GM18507 (cell line): Measurements from ENCODE around the gene LAMC2.
"Not testable (repeated sequence)": the region's sequence is repeated elsewhere in the genome, so short reads cannot be mapped to it uniquely, and the experiment has no call there.

Experiments used
- DNase-seq: peaks from one replicate; pipeline ENCODE4 v3.0.0; 2011; ENCODE audit warnings: low read depth; ENCODE audit not compliant: insufficient read length; ENCODE audit errors: extremely low spot score
- FAIRE-seq: peaks from 2 replicates; lab custom pipeline; 2011; peaks lifted over from hg19 to GRCh38; lab: Jason Lieb, UNC

Gene LAMC2

DNA sequence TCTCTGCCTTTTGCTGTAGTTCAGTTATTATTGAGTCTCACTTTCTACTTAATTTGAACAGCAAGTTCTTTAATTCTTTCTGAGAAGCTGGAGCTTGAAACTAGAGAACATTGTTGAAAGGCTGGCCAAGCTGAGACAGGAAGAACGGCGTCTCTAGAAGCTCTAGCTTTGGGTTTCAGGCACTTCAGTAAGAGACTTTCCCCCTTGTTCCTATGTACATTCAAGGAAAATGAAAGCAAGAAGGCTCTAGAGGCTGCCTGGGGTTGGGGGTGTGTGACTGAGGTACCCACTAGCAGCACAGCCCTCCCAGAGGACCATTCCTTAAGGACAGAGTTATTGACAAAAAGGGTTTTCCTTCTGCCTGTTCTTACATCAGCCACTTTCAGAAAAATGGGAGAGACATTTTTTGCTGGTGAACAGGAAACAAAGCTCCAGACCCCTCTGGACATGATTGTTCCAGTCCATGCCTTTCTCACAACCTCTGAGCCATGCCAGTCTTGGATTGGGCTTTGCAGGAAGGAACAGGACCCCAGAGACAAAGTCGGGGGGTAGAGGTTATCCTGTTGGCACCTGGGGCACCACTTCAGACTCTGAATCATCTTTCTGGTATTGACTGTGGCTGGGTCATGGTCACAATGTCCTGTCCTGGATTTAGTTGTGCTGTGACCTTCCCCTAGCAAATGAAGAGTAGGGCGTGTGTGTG is 63.1 kb downstream of the LAMC2 start:
- no peak for FAIRE-seq
- DNase-seq: no peak

GRCh38 chr1:183249941-183250452 is 63.9 kb downstream of the LAMC2 start:
- no peak for FAIRE-seq
- no peak for DNase-seq

DNA sequence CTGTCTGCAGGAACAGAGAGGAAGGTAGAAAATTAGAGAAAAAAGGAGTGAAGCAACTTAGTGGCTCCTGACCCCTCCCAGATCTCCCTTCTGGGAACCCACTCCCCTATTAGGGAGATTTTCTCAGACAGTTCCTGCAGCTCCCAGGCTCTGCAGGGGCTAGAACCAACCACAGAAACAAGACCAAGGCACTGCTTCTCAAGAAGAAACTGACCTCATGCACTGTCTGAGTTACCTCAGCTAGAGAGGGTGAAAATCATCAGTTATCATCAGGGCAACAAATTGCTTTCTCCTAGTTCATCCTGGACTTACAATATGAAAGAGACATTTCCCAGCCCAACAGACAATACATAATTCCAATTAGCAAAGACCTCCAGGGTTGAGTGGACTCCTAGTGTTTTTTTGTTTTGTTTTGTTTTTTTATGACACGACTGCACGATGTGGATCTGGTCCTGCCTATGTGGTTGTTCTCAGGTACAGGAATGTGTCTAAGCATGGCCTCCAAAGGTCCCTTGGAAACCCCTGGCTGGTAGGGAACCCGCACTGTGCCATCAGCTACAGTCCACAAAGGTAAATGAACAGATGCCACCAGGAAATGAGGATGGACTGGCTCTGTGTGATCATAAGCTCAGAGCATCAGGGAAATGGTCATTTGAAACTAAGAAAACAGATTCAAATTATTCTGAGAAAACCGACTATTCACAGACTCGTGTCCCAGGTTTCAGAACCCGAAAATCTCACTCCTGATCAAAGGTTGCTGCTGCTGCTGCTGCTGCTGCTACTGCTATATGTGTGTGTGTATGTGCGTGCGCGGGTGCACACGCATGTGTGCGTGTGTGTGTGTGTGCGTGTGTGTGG is 65.3 kb downstream of the LAMC2 start:
- peak; percentile 35 for FAIRE-seq
- DNase-seq: no peak

- DNase-seq: no peak
- FAIRE-seq: no peak
Measured at GRCh38 chr1:183251959-183252450, 65.9 kb downstream of the LAMC2 start.

- no peak for DNase-seq
- FAIRE-seq: no peak
Measured at GRCh38 chr1:183255073-183255472, 69.0 kb downstream of the LAMC2 start.

- DNase-seq: no peak
- FAIRE-seq: no peak
Measured at GRCh38 chr1:183259924-183260323, 73.9 kb downstream of the LAMC2 start.

DNA sequence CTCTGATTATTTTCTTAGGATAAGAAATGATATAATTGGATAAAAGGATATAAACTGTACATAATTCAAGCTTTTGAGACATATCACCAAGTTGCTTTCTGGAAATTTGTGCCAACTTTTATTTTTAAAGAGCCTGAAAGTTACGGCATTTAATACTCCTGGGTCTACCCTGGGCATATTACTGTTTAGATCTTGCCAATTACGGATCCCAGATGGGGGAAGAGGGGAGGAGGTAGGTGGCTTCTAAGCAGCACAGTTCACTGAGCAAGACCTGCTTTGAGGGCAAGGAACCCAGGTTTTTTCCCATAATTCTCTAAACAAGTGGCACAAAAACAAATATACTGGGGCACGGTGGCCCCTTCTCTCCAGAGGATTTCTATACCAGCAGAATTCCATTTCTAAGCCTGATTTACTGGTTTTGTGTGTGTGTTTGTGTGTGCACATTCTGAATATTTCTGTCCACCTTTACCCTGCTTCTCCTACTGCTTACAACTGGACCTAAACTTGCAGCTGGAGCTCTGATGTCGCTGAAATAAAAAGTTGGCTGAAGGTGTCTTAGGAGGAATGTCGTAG is 76.7 kb downstream of the LAMC2 start:
- DNase-seq (no peak), FAIRE-seq (no peak)

DNA sequence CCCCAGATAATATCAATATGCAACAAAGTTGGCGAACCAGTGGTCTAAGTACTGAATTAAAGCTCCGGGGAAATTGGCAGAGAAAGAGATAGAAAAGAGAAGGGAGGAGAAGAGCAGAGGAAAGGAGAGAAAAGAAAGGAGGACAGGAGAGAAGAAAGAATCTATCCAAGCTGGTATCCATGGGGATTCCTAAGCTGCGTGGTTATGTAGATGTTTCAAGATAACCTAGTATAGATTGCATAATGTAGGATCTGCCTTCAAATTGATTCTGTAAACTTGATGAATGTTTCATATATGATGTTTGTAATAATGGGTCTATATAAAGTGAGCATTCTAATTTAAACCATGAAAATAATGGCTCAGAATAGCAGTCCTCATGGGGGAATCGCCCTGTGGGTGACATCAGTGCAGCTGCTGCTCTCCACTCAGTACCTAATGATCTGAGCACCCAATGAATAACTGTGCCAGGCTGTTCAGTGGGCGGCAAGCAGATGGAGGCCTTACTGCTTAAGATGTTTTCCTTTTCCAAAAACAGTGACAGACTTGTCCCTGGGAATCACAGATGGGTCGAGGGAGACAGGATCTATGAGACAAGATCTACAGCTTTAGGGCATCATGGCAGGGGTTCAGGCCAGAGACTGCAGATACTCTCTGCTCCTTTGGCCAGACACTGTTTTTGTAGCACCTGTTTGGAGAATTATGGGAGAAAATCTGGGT is 78.0 kb downstream of the LAMC2 start:
- DNase-seq (no peak), FAIRE-seq (no peak)

GRCh38 chr1:183267646-183268431 is 81.8 kb downstream of the LAMC2 start:
- no peak for DNase-seq
- no peak for FAIRE-seq

- DNase-seq (no peak), FAIRE-seq (no peak)
Measured at GRCh38 chr1:183270541-183271141, 84.6 kb downstream of the LAMC2 start.

- no peak for FAIRE-seq
Measured at GRCh38 chr1:183272390-183272848, 86.4 kb downstream of the LAMC2 start.

GRCh38 chr1:183273300-183273699 is 87.2 kb downstream of the LAMC2 start:
- FAIRE-seq: peak; percentile 26
- no peak for DNase-seq

More at GRCh38 chr1:183272390-183272848, 86.4 kb downstream of the LAMC2 start:
- DNase-seq: no peak

- FAIRE-seq, DNase-seq: not testable (repeated sequence)
Measured at GRCh38 chr1:183273984-183274383, 87.9 kb downstream of the LAMC2 start.

- no peak for FAIRE-seq
- DNase-seq: no peak
Measured at GRCh38 chr1:183274836-183275235, 88.8 kb downstream of the LAMC2 start.

- no peak for FAIRE-seq
Measured at GRCh38 chr1:183275322-183275721, 89.3 kb downstream of the LAMC2 start.

DNA sequence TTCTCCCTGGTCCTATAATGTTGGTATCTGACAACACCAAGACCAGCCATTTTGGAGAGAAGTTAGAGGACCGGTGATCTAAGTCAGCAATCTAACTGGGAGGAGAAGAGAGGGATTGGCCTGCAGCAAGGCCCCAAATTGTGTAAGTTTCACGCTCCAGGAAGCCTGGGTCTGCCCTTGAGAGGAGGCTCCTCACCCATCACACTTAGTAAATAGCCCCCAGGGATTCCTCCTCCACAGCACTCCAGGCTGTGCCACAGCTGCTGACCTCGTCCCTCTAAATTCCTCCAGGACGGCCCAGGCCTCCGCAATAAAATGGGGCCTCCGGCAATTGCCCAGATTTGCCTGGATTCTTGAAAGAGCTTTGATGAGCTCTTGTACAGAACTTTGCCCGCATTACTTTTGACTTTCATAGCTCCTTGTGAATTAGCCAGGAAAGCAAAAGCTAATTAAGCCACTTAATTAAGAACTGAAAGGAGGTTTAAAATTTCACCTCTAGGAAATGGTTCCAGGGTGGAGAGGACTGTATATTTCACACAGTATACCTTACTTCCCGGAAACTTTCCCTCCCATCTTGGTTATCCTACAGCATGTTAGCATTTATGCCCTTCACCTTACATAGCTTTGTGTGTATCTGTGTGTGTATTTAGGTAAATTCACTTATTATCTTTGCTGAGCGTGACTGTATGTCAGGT is 90.5 kb downstream of the LAMC2 start:
- no peak for FAIRE-seq

More at GRCh38 chr1:183275322-183275721, 89.3 kb downstream of the LAMC2 start:
- DNase-seq: no peak

DNA sequence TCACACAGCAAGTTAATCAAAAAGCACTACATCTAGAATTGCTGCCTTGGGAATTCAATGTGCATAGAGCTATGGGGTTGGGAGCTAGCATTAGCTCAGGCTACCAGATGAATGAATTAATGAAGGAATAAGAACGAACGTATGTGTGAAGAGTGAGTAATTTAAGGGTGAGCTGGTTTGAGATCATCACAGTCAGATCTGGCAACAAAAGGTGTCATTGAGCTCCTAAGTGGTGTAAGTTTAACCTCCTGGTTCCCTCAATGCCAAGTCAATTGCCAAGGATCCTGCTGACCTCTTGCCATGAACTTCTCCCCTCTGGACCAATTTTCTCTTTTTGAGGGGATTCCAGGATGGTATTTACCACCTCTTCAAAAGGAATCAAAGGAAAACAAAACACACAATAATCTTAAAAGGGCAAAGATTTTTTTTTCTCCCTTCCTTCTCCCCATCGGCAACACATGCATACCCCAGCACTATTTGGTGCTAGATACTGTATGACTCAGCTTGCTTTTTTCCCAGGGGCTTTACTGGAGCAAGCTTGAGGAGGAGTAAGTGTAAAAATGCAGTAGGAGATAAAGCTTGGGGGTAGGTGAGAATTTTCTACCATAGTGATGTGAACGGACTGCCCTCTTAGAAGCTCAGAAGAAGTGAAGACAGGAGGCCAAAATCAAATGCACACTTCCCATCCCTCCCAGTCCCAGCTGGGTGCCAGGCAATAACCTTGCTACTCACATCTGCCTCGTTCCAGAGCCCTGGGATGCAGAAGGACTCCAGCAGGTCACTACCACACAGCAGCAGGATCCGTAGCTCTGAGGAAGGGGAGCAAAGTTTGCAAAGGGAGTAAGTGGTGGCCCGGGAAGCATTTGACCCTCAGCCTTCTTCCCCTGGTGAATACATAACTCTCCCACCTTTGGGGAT is 92.0 kb downstream of the LAMC2 start:
- DNase-seq (no peak), FAIRE-seq (no peak)

More for the DNA sequence above, 90.5 kb downstream of the LAMC2 start:
- DNase-seq: no peak
